PC-9 (cell line): ENCODE measurements around the gene SIRPA. TPM values are rescaled to one million over a fixed set of nuclear protein-coding genes. Genes with fewer than 3 reads are reported as not detected.

Source experiments
- BruUV-seq: library from RNA; stranded (reverse); fragments of 400-500 nt; replicated peaks from 2 replicates; lab custom pipeline; 2021; lab: Mats Ljungman, UMichigan
- CTCF ChIA-PET: fragments of 300-600 bp; sonication (Branson Sonifier 250); formaldehyde crosslinking; loops from one replicate; lab custom pipeline; 2022; ENCODE audit warnings: antibody characterized with exemption; lab: Charles Lee
- POLR2A ChIA-PET: fragments of 300-600 bp; sonication (Branson Sonifier 250); formaldehyde crosslinking; loops from one replicate; lab custom pipeline; 2022; ENCODE audit warnings: antibody characterized with exemption; ENCODE audit not compliant: unreplicated experiment; lab: Charles Lee
- DNase-seq, 2 experiments: peaks; one replicate each; pipeline versions ENCODE4 v3.0.0 to v3.0.0-alpha.2; 2015 to 2022; ENCODE audit warnings: mixed read lengths in 1 of 2
- H2AFZ ChIP-seq: fragments of 200-600 bp; sonication (generic); 2 replicates; pipeline ENCODE4 v1.8.1; 2017; ENCODE audit warnings: antibody characterized with exemption
- H3F3A ChIP-seq: fragments of 200-600 bp; sonication (generic); 2 replicates; pipeline ENCODE4 v1.8.1; 2017; ENCODE audit warnings: antibody characterized with exemption, mild to moderate bottlenecking, low read depth; ENCODE audit not compliant: insufficient read depth
- H3K27ac ChIP-seq: fragments of 200-600 bp; sonication (generic); 2 replicates; pipeline ENCODE4 v1.6.1; 2016; ENCODE audit warnings: mixed run types
- H3K27me3 ChIP-seq: fragments of 200-600 bp; sonication (generic); 2 replicates; pipeline ENCODE4 v1.6.1; 2016; ENCODE audit warnings: low read depth, mixed run types; ENCODE audit not compliant: insufficient read depth
- H3K36me3 ChIP-seq: fragments of 200-600 bp; sonication (generic); 2 replicates; pipeline ENCODE4 v1.6.1; 2016; ENCODE audit warnings: low read depth, mixed run types
- H3K4me1 ChIP-seq: fragments of 200-600 bp; sonication (generic); replicated peaks from 2 replicates; pipeline ENCODE4 v1.6.1; 2016; ENCODE audit warnings: mixed run types; ENCODE audit not compliant: insufficient read depth
- H3K4me2 ChIP-seq: fragments of 200-600 bp; sonication (generic); 2 replicates; pipeline ENCODE4 v1.6.1; 2017; ENCODE audit warnings: mixed run types
- H3K4me3 ChIP-seq: fragments of 200-600 bp; sonication (generic); 2 replicates; pipeline ENCODE4 v1.6.1; 2016; ENCODE audit warnings: mixed run types
- H3K79me2 ChIP-seq: fragments of 200-600 bp; sonication (generic); 2 replicates; pipeline ENCODE4 v1.6.1; 2017; ENCODE audit warnings: low read depth, mixed run types
- H3K9me2 ChIP-seq: fragments of 200-600 bp; sonication (generic); 2 replicates; pipeline ENCODE4 v1.8.1; 2017; ENCODE audit warnings: mild to moderate bottlenecking; ENCODE audit not compliant: insufficient read depth
- H3K9me3 ChIP-seq: fragments of 200-600 bp; sonication (generic); 2 replicates; pipeline ENCODE4 v1.8.1; 2016; ENCODE audit warnings: low read depth; ENCODE audit not compliant: insufficient read depth
- H4K20me1 ChIP-seq: fragments of 200-600 bp; sonication (generic); 2 replicates; pipeline ENCODE4 v1.8.1; 2017; ENCODE audit not compliant: insufficient read depth
- CTCF ChIP-seq: fragments of 200-600 bp; sonication (generic); conservative IDR thresholded peaks from 2 replicates; pipeline ENCODE4 v1.6.1; 2017; ENCODE audit warnings: mixed run types, antibody characterized with exemption, mild to moderate bottlenecking, moderate library complexity
- EZH2 ChIP-seq: fragments of 200-600 bp; sonication (generic); IDR thresholded peaks from 2 replicates; pipeline ENCODE4 v1.8.0; 2017; ENCODE audit warnings: antibody characterized with exemption, low read depth
- intact Hi-C: fragments of 100-400 bp; cut with micrococcal nuclease; formaldehyde crosslinking; loops from one replicate; pipeline ENCODE4 v1.10.0; 2022; ENCODE audit not compliant: unreplicated experiment
- total RNA-seq: library from RNA; stranded (reverse); gene quantifications from 2 replicates; pipeline ENCODE4 v1.2.3, GENCODE V29; 2021

SIRPA gene
- total RNA-seq, 1 experiment from 2014 or later = 18.4 TPM

GRCh38 chr20:1947535-1947846 lies 52.3 kb downstream of the SIRPA start:
- H3F3A ChIP-seq = no peaks in the 10 kb centered on the region
- TF ChIP-seq CTCF (no peak), EZH2 (no peak)

GRCh38 chr20:1949347-1950100 lies 54.3 kb downstream of the SIRPA start:
- intact Hi-C loops = loop anchor here (5.0 kb wide), 1 partner anchor 147 kb away; no protein-coding TSS in a partner anchor
- no peak overlapping the region for H2AFZ ChIP-seq
- no TSS peak for BruUV-seq
- H3K4me2 ChIP-seq = no peak overlapping the region
- no peak for TF ChIP-seq CTCF
- no peak for TF ChIP-seq EZH2
- no peaks in the 10 kb centered on the region for H4K20me1 ChIP-seq
- no peaks in the 10 kb centered on the region for H3K4me1 ChIP-seq
- no peaks in the 10 kb centered on the region for H3K9me3 ChIP-seq
- no peak overlapping the region for H3K4me3 ChIP-seq
- ChIA-PET CTCF (no interaction called here), POLR2A (no interaction called here)
- H3K79me2 ChIP-seq = no peaks in the 10 kb centered on the region
- no peaks in the 10 kb centered on the region for H3K9me2 ChIP-seq
- H3K27me3 ChIP-seq = peaks cover 18% of the 10 kb centered on the region; the same call in 1 of the 2 replicates
- H3F3A ChIP-seq = no peaks in the 10 kb centered on the region
- no peak overlapping the region for H3K27ac ChIP-seq
- H3K36me3 ChIP-seq = no peaks in the 10 kb centered on the region
- no peak for DNase-seq

More at GRCh38 chr20:1947535-1947846, 52.3 kb downstream of the SIRPA start:
- intact Hi-C loops = loop anchor here (5.0 kb wide), 1 partner anchor 145 kb away; no protein-coding TSS in a partner anchor
- DNase-seq = no peak
- no TSS peak for BruUV-seq
- CTCF ChIA-PET = no interaction called here
- no peak overlapping the region for H3K4me2 ChIP-seq
- no peaks in the 10 kb centered on the region for H3K79me2 ChIP-seq
- H3K9me3 ChIP-seq = no peaks in the 10 kb centered on the region
- H3K36me3 ChIP-seq = no peaks in the 10 kb centered on the region
- no peaks in the 10 kb centered on the region for H4K20me1 ChIP-seq
- POLR2A ChIA-PET = no interaction called here
- no peak overlapping the region for H3K27ac ChIP-seq
- peaks cover 18% of the 10 kb centered on the region; the same call in 1 of the 2 replicates for H3K27me3 ChIP-seq
- H2AFZ ChIP-seq = no peak overlapping the region
- 0 out of 2 replicates have a peak, but pooled peaks cover 4% of the 10 kb centered on the region for H3K4me1 ChIP-seq
- H3K4me3 ChIP-seq = no peak overlapping the region
- H3K9me2 ChIP-seq = no peaks in the 10 kb centered on the region

- TF ChIP-seq EZH2 (no peak), CTCF (no peak)
- Histone ChIP-seq H4K20me1 (no peaks in the 10 kb centered on the region), H3F3A (no peaks in the 10 kb centered on the region), H3K79me2 (no peaks in the 10 kb centered on the region), H2AFZ (no peak overlapping the region), H3K27ac (no peak overlapping the region), H3K36me3 (no peaks in the 10 kb centered on the region), H3K4me2 (no peak overlapping the region), H3K9me3 (no peaks in the 10 kb centered on the region), H3K4me1 (no peaks in the 10 kb centered on the region), H3K9me2 (no peaks in the 10 kb centered on the region), H3K27me3 (peaks cover 8% of the 10 kb centered on the region; the same call in 1 of the 2 replicates), H3K4me3 (no peak overlapping the region)
- POLR2A ChIA-PET = no interaction called here
- no peak for DNase-seq
- no TSS peak for BruUV-seq
- CTCF ChIA-PET = no interaction called here
- intact Hi-C loops = no loop called here
These were observed 55.6 kb downstream of the SIRPA start for GRCh38 chr20:1950836-1951235.
